SK-N-MC (cell line): ENCODE data around the gene HS2ST1.

ENCODE experiments used
- EZH2 ChIP-seq: fragments of 200-600 bp; sonication (generic); IDR thresholded peaks from one replicate; pipeline ENCODE4 v1.6.1; 2017; ENCODE audit warnings: antibody characterized with exemption
- POLR2AphosphoS5 ChIP-seq: IDR thresholded peaks from 2 replicates; pipeline ENCODE4 v1.6.1; 2012; ENCODE audit warnings: mild to moderate bottlenecking, low read depth, low read length, borderline replicate concordance

GRCh38 chr1:87135329-87135712 is 220.9 kb downstream of the HS2ST1 start:
- TF ChIP-seq EZH2 (no peak), POLR2AphosphoS5 (no peak)
